GM19351 (cell line): ENCODE measurements around the gene HES4.
"Not testable (repeated sequence)": the region's sequence is repeated elsewhere in the genome, so short reads cannot be mapped to it uniquely, and the experiment has no call there.

Experiments
- ATAC-seq: cut with Tn5 transposase; IDR thresholded peaks from one replicate; pipeline ENCODE4 v1.9.1; 2021; ENCODE audit warnings: mild to moderate bottlenecking, moderate library complexity; ENCODE audit not compliant: unreplicated experiment

HES4 gene

DNA sequence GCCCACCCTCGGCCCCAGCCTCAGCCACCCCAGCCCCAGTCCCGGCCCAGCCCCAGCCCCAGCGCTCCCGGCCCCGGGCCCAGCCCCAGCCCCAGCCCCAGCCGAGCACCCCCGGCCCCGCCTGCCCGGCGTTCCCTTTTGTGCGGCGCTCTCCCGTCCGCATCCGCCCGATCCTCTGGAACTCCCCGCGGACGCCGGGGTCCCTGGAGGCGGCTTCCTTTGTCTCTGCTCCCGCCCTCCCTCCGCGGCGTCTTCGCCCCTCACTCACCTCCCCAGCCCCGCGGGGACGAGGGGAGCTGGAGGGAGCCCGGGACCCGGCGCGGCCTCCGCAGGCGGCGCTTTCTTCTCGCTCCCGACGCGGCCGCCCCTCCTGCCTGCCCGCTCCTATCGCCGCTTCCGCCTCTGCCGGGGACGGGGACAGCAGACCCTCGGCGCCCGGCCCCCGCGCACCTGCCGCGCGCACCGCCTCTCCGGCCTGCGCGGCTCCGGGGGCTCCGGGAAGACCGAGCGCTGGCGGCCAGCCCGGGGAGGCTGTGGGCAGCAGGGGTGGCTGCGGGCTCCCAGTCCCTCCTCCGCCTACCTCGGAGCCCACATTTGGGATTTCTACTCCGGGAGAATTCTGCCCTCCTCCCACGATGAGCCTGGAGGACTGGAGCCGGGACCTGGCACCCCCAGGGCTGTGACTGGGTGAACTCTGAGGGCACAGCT, 34.0 kb upstream of the HES4 start:
- no peak for ATAC-seq

- peak; percentile 85 for ATAC-seq
Observed at GRCh38 chr1:1033009-1033587, 33.2 kb upstream of the HES4 start.

DNA sequence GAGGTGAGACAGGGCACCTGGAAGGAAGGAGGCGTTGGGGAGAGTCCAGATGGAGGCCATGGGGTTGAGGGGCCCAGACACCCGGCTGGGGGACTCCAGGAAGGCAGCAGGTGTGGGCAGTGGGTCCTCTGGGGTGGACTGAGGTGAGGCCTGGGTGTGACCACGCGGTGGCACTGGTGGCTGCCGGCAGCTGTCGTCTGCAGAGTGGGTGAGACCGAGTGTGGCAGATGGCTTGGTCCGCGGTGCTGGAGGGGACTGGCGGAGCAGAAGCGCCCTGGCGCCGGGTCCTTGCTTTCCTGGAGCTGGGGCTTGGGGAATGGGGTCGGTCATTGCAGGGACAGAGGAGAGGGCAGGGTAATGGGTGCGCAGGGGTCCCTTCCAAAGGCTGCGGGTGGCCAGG, 32.5 kb upstream of the HES4 start:
- no peak for ATAC-seq

DNA sequence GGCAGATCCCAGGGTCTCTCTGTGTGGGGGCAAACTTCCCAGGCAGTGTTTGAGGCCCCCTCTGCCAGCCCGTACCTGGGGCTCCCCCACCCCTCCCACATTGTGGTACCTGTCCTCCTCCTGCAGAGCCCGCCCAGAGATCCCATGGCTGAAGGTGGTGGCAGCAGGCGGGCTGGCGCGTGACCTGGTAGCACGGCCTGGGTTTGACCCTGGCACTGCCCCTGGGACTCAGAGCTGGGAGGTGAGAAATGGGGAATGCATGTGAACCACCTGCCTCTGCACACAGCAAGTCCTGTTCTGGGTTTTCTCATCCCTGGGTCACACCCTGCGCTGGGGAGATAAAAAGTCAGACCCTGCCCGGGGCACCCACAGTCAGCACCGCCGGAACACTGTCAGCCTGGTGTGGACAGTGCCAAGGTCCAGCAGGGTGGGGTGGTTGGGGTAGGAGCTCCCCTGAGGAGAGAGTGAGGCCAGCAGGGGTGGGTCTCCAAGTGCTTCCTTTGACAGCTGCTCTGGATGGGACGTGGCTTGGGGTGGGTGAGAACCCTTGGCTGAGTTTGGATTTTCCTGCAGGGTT, 31.9 kb upstream of the HES4 start:
- no peak for ATAC-seq

DNA sequence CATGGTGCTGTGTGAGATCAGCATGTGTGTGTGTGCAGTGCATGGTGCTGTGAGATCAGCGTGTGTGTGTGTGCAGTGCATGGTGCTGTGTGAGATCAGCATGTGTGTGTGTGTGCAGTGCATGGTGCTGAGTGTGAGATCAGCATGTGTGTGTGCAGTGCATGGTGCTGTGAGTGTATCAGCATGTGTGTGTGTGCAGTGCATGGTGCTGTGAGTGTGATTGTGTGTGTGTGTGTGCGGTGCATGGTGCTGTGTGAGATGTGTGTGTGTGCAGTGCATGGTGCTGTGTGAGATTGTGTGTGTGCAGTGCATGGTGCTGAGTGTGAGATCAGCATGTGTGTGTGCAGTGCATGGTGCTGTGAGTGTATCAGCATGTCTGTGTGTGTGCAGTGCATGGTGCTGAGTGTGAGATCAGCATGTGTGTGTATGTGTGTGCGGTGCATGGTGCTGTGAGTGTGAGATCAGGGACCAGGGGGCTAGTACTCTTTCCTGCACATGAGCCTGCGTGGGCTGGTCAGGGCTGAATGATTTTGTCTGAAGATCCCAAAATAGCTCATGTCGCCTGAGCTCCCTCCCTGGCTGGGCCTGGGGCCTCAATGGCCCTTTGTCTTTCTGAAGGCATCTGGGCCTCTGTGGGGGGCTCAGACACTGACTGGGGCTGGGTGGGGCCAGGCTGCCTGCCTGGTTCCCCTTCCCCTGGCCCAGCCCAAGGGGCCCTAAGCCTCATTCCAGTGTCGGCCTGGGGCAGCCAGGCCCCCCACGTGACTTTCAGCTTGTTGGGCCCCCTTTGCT, 31.2 kb upstream of the HES4 start:
- not testable (repeated sequence) for ATAC-seq

DNA sequence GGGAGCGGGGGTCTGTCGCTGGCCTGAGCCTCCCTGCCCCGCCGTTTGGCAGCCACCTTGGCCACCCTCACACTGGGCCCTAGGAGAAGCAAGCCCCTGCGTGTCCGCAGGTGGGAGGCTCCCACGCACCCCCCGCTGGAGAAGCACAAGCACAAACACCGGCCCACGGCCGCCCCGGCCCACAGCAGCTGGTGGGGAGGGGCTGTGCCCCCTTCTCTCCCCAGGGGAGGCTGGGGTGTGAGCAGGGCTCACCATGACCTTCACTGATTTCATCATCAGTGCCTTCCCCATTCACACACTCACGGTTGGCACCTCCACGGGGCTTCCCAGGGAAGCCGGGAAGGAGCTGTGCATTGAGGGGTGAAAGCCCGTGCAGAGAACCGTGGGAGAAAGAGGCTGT, 27.9 kb upstream of the HES4 start:
- ATAC-seq = no peak

- no peak for ATAC-seq
Observed at GRCh38 chr1:1026599-1027413, 26.9 kb upstream of the HES4 start.

GRCh38 chr1:1025730-1026129, 25.8 kb upstream of the HES4 start:
- ATAC-seq = no peak

- no peak for ATAC-seq
Observed at GRCh38 chr1:1024771-1025699, 25.1 kb upstream of the HES4 start.

DNA sequence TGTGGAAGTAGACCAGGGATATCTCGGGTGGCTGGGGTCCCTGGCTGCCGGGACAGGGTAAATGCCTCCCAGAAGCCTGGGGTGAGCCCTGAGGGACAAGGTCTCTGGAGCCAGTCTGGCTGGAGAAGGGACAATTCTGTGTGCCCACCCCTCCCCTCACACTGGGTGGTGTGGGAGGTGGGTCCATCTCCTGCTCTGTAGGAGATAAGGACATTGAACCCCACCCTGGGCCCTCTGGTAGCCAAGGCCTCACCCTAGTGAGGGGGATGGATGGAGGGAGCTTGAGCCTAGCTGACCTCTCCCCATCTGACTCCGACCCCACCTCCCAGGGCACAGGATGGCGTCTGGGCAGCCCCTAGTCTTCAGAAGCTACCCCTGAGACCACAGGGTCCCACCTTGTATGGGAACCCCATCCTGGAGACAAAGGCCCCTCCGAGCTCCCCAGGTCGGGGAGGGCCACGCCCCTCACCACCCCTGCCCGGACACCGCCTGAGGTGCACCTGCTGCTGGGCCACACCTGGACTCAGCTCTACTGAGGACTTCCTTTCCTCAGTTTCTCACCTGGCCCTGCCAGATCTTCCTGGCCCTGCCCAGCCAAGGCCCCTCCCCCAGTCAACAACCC, 24.4 kb upstream of the HES4 start:
- ATAC-seq = no peak

GRCh38 chr1:1023700-1024099, 23.8 kb upstream of the HES4 start:
- no peak for ATAC-seq

GRCh38 chr1:1022302-1023009, 22.6 kb upstream of the HES4 start:
- ATAC-seq = no peak

DNA sequence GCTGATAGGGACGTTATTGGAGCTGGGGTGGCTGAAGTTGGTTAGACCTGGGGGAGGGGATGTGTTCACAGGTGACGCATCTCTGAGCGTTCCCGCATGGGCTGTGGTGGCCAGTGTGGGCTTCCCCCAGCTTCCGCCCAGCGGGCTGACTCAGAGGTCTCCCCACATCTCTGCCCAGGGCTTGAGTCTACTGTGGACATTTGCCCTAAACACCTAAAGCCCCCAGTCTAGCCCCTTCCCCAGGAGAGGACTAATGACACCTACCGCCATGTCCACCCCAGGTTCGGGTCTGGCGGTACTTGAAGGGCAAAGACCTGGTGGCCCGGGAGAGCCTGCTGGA, 22.0 kb upstream of the HES4 start:
- no peak for ATAC-seq

GRCh38 chr1:1021010-1021919, 21.4 kb upstream of the HES4 start:
- no peak for ATAC-seq

GRCh38 chr1:1020415-1021009, 20.6 kb upstream of the HES4 start:
- no peak for ATAC-seq

DNA sequence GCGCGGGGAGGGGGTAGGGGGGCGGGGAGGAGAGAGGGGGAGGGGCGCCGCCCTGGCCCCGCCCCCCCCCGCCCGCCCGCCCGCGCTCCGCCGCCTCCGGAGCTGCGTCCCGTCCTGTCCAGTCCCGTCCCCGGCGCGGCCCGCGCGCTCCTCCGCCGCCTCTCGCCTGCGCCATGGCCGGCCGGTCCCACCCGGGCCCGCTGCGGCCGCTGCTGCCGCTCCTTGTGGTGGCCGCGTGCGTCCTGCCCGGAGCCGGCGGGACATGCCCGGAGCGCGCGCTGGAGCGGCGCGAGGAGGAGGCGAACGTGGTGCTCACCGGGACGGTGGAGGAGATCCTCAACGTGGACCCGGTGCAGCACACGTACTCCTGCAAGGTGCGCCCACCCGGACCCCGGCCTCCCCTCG, 20.1 kb upstream of the HES4 start, which contains the start of gene AGRN:
Gene AGRN (plus strand): TSS at position 121 of the 405 bp plus-strand sequence. CDS start 53 bp downstream, at position 174.
- peak; percentile 32 for ATAC-seq
